Fibroblast of lung (primary cell): ENCODE results near the gene CLIC5. TPM values are rescaled to one million over a fixed set of nuclear protein-coding genes. Genes with fewer than 3 reads are reported as not detected.

Source experiments
- DNase-seq, 2 donors: peaks; one replicate each; pipeline versions ENCODE4 v3.0.0 to v3.0.0-alpha.2; 2010; ENCODE audit warnings: low read depth in 2 of 2
- H2AFZ ChIP-seq: 2 replicates; pipeline ENCODE4 v1.5.1; 2012; ENCODE audit warnings: low read length, control low read depth, inconsistent platforms
- H3K27ac ChIP-seq: 2 replicates; pipeline ENCODE4 v1.5.1; 2011; ENCODE audit warnings: low read length, control low read depth; ENCODE audit not compliant: insufficient read depth
- H3K27me3 ChIP-seq: 2 replicates; pipeline ENCODE4 v1.5.1; 2011; ENCODE audit warnings: mild to moderate bottlenecking, low read length; ENCODE audit not compliant: control insufficient read depth, insufficient read depth
- H3K36me3 ChIP-seq: 2 replicates; pipeline ENCODE4 v1.5.1; 2011; ENCODE audit warnings: low read length; ENCODE audit not compliant: control insufficient read depth, insufficient read depth
- H3K4me1 ChIP-seq: 2 replicates; pipeline ENCODE4 v1.5.1; 2011; ENCODE audit warnings: low read length; ENCODE audit not compliant: control insufficient read depth, insufficient read depth; ENCODE audit errors: extremely low read depth
- H3K4me2 ChIP-seq: 2 replicates; pipeline ENCODE4 v1.5.1; 2011; ENCODE audit warnings: low read length, control low read depth; ENCODE audit not compliant: insufficient read depth; ENCODE audit errors: extremely low read depth
- H3K4me3 ChIP-seq, 4 experiments: fragments of 200-600 bp in 1 of 4; sonication (generic) in 1 of 4; replicated peaks in 1 of 4; 2 replicates each; pipeline ENCODE4 v1.5.1; 2011 to 2016; ENCODE audit warnings: low read length in 4 of 4, low read depth in 3 of 4, mild to moderate bottlenecking in 3 of 4, control low read depth in 2 of 4, inconsistent platforms in 1 of 4, mixed read lengths in 1 of 4; ENCODE audit not compliant: insufficient read depth in 1 of 4; ENCODE audit errors: control extremely low read depth in 1 of 4
- H3K79me2 ChIP-seq: 2 replicates; pipeline ENCODE4 v1.5.1; 2012; ENCODE audit warnings: mild to moderate bottlenecking, low read length, inconsistent platforms; ENCODE audit not compliant: control insufficient read depth, insufficient read depth
- H3K9ac ChIP-seq: 2 replicates; pipeline ENCODE4 v1.5.1; 2011; ENCODE audit warnings: mild to moderate bottlenecking, low read length, control low read depth; ENCODE audit not compliant: insufficient read depth
- H3K9me3 ChIP-seq: 2 replicates; pipeline ENCODE4 v1.5.1; 2012; ENCODE audit warnings: low read depth, low read length; ENCODE audit not compliant: control insufficient read depth, insufficient read depth
- H4K20me1 ChIP-seq: 2 replicates; pipeline ENCODE4 v1.5.1; 2011; ENCODE audit warnings: low read length; ENCODE audit not compliant: control insufficient read depth, insufficient read depth; ENCODE audit errors: extremely low read depth
- CTCF ChIP-seq, 2 donors: IDR thresholded peaks in 1 of 2; conservative IDR thresholded peaks in 1 of 2; 1 replicate in 1 of 2; 2 replicates in 1 of 2; pipeline ENCODE4 v1.5.1; 2011 to 2012; ENCODE audit warnings: low read length in 2 of 2, control low read depth in 1 of 2, inconsistent platforms in 1 of 2, low read depth in 1 of 2, mild to moderate bottlenecking in 1 of 2
- EZH2 ChIP-seq: IDR thresholded peaks from 2 replicates; pipeline ENCODE4 v1.5.1; 2012; ENCODE audit warnings: low read length, control low read depth, mild to moderate bottlenecking; ENCODE audit errors: missing control alignments
- polyA plus RNA-seq, 2 donors: library from polyadenylated mRNA; depleted of rRNA in 1 of 2; stranded (reverse) in 1 of 2; unstranded in 1 of 2; fragments of >200 nt; gene quantifications; 2 replicates each; pipeline ENCODE4 v1.2.1, GENCODE V29; 2011 to 2012; ENCODE audit warnings: missing spikeins in 1 of 2
- total RNA-seq: library from RNA; depleted of rRNA; stranded (reverse); fragments of >200 nt; gene quantifications from 2 replicates; pipeline ENCODE4 v1.2.1, GENCODE V29; 2014

Gene CLIC5
- total and polyA plus RNA-seq, 2 donors (not counting 1 experiment from before 2014, with no cell fraction given) = 0.03 TPM; not detected in 1

- H3K27ac ChIP-seq = no peak overlapping the region
- no peaks in the 10 kb centered on the region for H3K79me2 ChIP-seq
- no peaks in the 10 kb centered on the region for H3K9me3 ChIP-seq
- peaks cover 3% of the 10 kb centered on the region for H3K4me1 ChIP-seq
- peak overlapping the region in 1 of 4 experiments; percentile 32 for H3K4me3 ChIP-seq
- H3K27me3 ChIP-seq = peaks cover 39% of the 10 kb centered on the region
- H3K4me2 ChIP-seq = no peak overlapping the region
- H2AFZ ChIP-seq = no peak overlapping the region
- no peaks in the 10 kb centered on the region for H3K36me3 ChIP-seq
- H3K9ac ChIP-seq = no peak overlapping the region
- no peaks in the 10 kb centered on the region for H4K20me1 ChIP-seq
- no peak for TF ChIP-seq CTCF (conservative IDR thresholded peaks at IDR 0.05 in 1 of 2, IDR thresholded peaks at IDR 0.05 in 1 of 2; ENCODE audit: low read depth in 1 of 2, low read length in 2 of 2)
- peak; percentile 56 for TF ChIP-seq EZH2
- no peak for DNase-seq
Observed at GRCh38 chr6:46014511-46015118, 1.0 kb downstream of the CLIC5 start.

GRCh38 chr6:46014046-46014445 is 1.6 kb downstream of the CLIC5 start:
- Histone ChIP-seq H3K4me3 (no peak overlapping the region), H3K79me2 (no peaks in the 10 kb centered on the region), H3K4me2 (no peak overlapping the region), H3K27ac (no peak overlapping the region), H3K9ac (no peak overlapping the region), H3K4me1 (peaks cover 3% of the 10 kb centered on the region), H3K9me3 (no peaks in the 10 kb centered on the region), H2AFZ (no peak overlapping the region), H3K36me3 (no peaks in the 10 kb centered on the region), H4K20me1 (no peaks in the 10 kb centered on the region), H3K27me3 (peaks cover 39% of the 10 kb centered on the region)
- no peak for DNase-seq
- TF ChIP-seq CTCF (conservative IDR thresholded peaks at IDR 0.05 in 1 of 2, IDR thresholded peaks at IDR 0.05 in 1 of 2; ENCODE audit: low read depth in 1 of 2, low read length in 2 of 2) (no peak), EZH2 (no peak)

- DNase-seq = no peak
- H4K20me1 ChIP-seq = no peaks in the 10 kb centered on the region
- TF ChIP-seq EZH2 (no peak), CTCF (conservative IDR thresholded peaks at IDR 0.05 in 1 of 2, IDR thresholded peaks at IDR 0.05 in 1 of 2; ENCODE audit: low read depth in 1 of 2, low read length in 2 of 2) (no peak)
Observed at GRCh38 chr6:46013639-46014038, 2.0 kb downstream of the CLIC5 start.

More at GRCh38 chr6:46013639-46014038, 2.0 kb downstream of the CLIC5 start:
- Histone ChIP-seq H3K4me3 (no peak overlapping the region), H2AFZ (no peak overlapping the region), H3K36me3 (no peaks in the 10 kb centered on the region), H3K27ac (no peak overlapping the region), H3K79me2 (no peaks in the 10 kb centered on the region), H3K27me3 (peaks cover 39% of the 10 kb centered on the region), H3K4me1 (peaks cover 3% of the 10 kb centered on the region), H3K9me3 (no peaks in the 10 kb centered on the region), H3K9ac (no peak overlapping the region), H3K4me2 (no peak overlapping the region)
